SK-N-MC (cell line): Measurements from ENCODE around the gene SCRN2.

Experiments
- EZH2 ChIP-seq: fragments of 200-600 bp; sonication (generic); IDR thresholded peaks from one replicate; pipeline ENCODE4 v1.6.1; 2017; ENCODE audit warnings: antibody characterized with exemption
- POLR2AphosphoS5 ChIP-seq: IDR thresholded peaks from 2 replicates; pipeline ENCODE4 v1.6.1; 2012; ENCODE audit warnings: mild to moderate bottlenecking, low read depth, low read length, borderline replicate concordance

DNA sequence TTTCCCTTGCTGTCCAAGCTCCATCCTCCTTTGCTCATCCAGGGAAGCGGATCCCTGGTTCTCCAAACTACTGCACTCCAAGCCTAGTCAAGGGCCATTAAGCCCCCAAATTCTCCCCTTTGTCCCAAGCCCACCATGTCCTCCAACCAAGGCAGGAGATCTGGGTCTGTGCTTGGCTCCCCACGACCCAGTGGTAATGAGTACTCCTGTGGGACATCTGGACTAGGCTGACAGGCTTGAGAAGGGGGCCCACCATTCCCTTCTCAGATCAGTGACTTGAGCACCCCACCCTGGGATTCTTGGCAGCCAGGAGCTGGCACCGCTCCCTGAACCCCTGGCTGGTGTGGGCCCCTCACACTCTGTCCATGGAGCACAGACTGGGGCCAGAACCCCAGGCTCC, 36.6 kb downstream of the SCRN2 start:
- TF ChIP-seq POLR2AphosphoS5 (no peak), EZH2 (no peak)
